ENCODE measurements around the gene CYTH2.

Gene CYTH2, protein sequence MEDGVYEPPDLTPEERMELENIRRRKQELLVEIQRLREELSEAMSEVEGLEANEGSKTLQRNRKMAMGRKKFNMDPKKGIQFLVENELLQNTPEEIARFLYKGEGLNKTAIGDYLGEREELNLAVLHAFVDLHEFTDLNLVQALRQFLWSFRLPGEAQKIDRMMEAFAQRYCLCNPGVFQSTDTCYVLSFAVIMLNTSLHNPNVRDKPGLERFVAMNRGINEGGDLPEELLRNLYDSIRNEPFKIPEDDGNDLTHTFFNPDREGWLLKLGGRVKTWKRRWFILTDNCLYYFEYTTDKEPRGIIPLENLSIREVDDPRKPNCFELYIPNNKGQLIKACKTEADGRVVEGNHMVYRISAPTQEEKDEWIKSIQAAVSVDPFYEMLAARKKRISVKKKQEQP

DNA sequence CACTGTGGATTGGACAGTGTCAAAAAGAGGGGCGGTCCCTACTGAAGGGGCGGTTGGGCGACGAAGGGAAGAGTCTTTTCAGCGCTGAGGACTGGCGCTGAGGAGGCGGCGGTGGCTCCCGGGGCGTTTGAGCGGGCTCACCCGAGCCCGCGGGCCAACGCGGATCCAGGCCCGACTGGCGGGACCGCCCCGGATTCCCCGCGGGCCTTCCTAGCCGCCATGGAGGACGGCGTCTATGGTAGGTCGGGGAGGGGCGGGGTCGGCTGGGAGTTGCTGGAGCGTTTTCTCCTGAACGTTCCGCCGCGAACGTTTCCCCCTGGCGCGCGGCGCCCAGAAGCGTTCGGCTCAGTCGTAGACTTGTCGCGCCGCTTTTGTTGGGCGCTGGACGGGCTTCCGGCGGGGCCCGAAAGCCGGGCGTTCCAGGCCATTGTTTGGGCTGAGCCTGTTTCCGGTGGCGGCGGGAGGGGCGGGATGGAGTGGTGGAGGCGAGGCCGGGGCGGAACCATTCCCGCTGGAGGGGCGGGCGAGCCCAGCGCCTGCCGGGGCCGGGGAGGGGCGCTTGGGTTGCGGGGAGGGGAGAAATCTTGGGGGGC is at the start of gene CYTH2:
Gene CYTH2 (plus strand): TSS at position 81 of the 593 bp plus-strand sequence. CDS start 139 bp downstream, at position 220.
- peak; percentile 44 to 95 (median 78) for DNase-seq

DNA sequence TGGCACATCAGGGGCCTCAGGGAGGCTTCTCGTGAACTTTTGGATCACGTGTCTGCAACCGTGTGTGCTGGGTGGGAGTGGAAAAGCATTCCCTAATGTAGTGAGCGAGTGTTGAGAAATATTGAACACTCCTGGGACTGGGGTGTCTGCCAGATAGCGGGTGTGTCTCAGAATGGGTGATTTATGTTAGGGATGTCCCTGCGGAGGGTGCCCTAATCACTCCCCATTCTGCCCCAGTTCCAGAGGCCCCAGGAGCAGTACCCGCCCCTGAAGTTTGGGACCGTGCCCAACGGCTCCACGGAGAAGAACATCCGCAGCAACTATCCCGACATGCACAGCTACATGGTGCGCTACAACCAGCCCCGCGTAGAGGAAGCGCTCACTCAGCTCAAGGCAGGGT is 47.6 kb upstream of the CYTH2 start:
- no peak for DNase-seq

DNA sequence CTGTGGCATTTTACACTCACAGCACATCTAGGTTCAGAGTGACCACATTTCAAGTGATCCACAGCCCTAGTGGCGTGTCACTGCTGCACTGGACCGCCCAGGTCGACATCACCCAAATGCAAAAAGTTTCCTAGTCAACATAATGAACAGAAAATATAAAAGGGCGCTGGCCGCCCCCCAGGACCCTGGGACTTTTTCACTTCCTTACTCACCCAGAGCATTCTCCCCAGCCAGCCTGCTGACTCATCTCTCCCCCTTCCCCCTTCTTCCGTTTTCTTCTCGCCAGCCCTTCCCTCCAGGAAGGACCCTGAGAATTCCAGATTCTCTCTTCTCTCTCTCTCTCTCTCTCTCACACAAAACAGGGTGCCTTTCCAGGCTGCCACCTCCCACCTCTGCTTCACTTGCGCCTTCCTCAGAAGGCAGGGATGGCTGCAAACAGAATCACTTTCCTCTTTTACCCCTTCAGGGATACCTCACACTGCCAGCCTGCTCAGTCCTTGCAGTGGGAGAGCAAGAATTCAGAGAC is 44.4 kb upstream of the CYTH2 start:
- peak in 7 of 51 donors; percentile 4 to 48 (median 12) for DNase-seq

DNA sequence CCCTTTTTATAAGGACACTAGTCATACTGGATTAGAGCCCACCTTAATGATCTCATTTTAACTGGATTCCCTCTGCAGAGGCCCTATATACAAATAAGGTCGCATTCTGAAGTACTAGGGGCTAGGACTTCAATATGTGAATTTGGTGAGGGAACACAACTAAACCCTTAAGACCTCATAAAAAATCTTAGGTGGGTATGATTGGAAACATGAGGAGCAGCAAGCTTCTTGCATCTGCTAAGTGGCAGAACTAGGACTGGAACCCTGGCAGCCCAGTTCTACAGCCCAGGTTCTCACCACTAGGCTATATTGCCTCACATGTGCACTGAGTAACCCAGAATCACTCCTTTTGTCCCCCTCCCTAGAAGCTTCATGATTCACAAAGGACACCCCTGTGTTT is 40.5 kb upstream of the CYTH2 start:
- no peak for DNase-seq

- no peak for DNase-seq
These were observed 35.8 kb upstream of the CYTH2 start for GRCh38 chr19:48433337-48433736.

- no peak for DNase-seq
These were observed 32.6 kb upstream of the CYTH2 start for GRCh38 chr19:48436586-48436985.

DNA sequence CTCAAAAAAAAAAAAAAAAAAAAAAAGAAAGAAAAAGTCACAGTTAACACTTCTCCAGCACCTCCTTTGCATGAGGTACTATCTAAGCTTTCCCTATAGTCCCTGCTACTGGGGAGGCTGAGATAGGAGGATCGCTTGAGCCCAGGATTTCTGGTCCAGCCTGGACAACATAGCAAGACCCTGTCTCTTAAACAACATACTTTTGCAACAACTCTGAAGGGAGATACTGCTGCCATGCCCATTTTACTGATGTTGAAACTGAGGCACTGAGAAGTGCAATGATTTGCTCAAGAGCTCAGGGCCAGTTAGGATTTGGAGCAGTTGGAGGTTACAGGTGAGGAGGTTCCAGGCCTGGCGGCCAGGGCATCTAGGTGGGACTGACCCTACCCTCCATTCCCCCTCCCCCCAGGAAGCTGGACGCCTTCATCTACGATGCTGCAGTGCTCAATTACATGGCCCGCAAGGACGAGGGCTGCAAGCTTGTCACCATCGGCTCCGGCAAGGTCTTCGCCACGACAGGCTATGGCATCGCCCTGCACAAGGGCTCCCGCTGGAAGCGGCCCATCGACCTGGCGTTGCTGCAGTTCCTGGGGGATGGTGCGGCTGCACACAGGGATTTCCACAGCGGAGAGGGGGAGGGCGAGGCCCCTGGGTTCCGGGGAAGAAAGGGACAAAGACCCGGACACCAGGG is 27.7 kb upstream of the CYTH2 start:
- DNase-seq: no peak

- DNase-seq: no peak
These were observed 26.8 kb upstream of the CYTH2 start for GRCh38 chr19:48442116-48443035.

DNA sequence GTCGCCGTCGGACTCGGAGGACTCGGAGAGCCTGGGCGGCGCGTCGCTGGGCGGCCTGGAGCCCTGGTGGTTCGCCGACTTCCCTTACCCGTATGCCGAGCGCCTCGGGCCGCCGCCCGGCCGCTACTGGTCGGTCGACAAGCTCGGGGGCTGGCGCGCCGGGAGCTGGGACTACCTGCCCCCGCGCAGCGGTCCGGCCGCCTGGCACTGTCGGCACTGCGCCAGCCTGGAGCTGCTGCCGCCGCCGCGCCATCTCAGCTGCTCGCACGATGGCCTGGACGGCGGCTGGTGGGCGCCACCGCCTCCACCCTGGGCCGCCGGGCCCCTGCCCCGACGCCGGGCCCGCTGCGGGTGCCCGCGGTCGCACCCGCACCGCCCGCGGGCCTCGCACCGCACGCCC is 25.9 kb upstream of the CYTH2 start:
- DNase-seq: peak in 2 of 51 donors; percentile 3 to 20

- no peak for DNase-seq
These were observed 25.4 kb upstream of the CYTH2 start for GRCh38 chr19:48443731-48444128.

DNA sequence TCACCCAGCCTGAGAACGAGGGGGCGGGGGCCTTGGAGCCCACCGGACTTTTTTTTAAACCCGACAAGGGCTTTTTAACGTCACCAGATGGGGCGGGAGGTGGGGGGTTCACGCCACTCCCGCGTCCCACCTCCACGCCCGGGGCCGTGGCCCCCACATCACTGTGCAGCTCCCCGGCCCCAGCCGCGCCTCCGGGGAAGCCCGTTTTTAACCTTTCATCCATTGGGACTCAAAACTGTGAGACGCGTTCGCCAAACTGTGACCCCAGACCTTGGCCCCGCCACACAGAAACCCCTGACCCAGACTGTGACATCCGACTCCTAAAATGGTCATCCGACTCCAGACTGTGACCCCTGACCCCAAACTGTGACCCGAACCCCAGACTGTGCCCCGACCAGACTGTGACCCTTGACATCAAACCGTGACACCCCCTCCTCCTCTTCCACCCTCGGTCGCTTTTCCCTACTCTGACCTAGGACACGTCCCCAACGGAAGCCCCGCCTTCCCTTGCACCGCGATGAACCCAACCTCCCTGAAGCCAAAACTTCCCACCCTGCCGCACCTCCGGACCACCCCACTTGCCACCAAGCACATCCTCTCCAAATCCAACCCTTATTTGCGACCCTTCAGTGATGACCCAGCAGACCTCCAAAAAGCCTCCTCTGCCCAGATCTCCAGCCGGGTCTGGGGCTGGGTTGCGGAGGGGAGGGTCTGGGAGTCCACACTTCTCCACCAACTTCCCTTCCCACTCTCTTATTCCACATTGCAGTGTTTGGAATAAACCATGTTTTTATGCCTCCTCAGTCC is 24.8 kb upstream of the CYTH2 start:
- DNase-seq: peak in 1 of 51 donors; percentile 21

GRCh38 chr19:48444936-48445200 is 24.3 kb upstream of the CYTH2 start:
- no peak for DNase-seq

- DNase-seq: peak in 24 of 51 donors; percentile 15 to 93 (median 49)
These were observed 23.9 kb upstream of the CYTH2 start for GRCh38 chr19:48445256-48445605.

- peak; percentile 44 to 99 (median 82) for DNase-seq
These were observed 23.3 kb upstream of the CYTH2 start, which contains the start of gene GRWD1 for GRCh38 chr19:48445606-48446481. TSS of gene GRWD1 (plus strand) at chr19:48445983. CDS start at chr19:48446006, 23 bp downstream.

- no peak for DNase-seq
These were observed 22.6 kb upstream of the CYTH2 start for GRCh38 chr19:48446579-48446978.

- no peak for DNase-seq
These were observed 20.6 kb upstream of the CYTH2 start for GRCh38 chr19:48448563-48448962.

GRCh38 chr19:48450441-48450840 is 18.7 kb upstream of the CYTH2 start:
- no peak for DNase-seq

GRCh38 chr19:48450863-48451262 is 18.3 kb upstream of the CYTH2 start:
- no peak for DNase-seq

DNA sequence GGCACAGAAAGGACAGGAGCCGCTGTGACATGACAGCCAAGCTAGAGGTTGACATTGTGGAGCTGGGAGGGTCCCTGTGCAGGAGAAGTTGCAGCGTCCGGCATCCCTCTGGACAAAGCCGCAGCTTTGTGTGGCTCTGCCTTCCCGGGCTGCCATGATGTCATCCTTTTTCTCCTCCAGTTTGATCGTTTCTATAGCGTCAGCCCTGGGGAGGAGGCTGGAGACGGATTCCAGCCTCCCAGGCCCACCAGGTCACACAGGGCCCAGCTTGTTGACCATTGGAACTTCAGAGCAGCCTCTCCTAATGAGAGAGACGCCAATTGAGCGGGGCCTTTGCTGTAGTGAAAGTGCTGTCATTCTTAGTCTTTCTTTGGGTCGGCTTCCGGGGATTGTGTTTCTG is 17.5 kb upstream of the CYTH2 start:
- DNase-seq: no peak
